GM18907 (cell line): ENCODE data around the gene SERPIND1.
"Not testable (repeated sequence)": the region's sequence is repeated elsewhere in the genome, so short reads cannot be mapped to it uniquely, and the experiment has no call there.

Source experiments
- ATAC-seq: cut with Tn5 transposase; IDR thresholded peaks from one replicate; pipeline ENCODE4 v1.9.1; 2021; ENCODE audit warnings: mild to moderate bottlenecking, moderate library complexity; ENCODE audit not compliant: unreplicated experiment

SERPIND1 gene

GRCh38 chr22:20747223-20747622, 26.7 kb upstream of the SERPIND1 start:
- ATAC-seq = no peak

- ATAC-seq = no peak
These were observed 25.8 kb upstream of the SERPIND1 start for GRCh38 chr22:20748082-20748481.

- peak; percentile 66 for ATAC-seq
These were observed 25.0 kb upstream of the SERPIND1 start for GRCh38 chr22:20748731-20749428.

GRCh38 chr22:20749453-20749852, 24.5 kb upstream of the SERPIND1 start:
- ATAC-seq = peak; percentile 12

GRCh38 chr22:20750461-20751184, 23.3 kb upstream of the SERPIND1 start:
- ATAC-seq = no peak

- no peak for ATAC-seq
These were observed 22.6 kb upstream of the SERPIND1 start for GRCh38 chr22:20751185-20751851.

- ATAC-seq = no peak
These were observed 21.7 kb upstream of the SERPIND1 start for GRCh38 chr22:20752104-20752741.

GRCh38 chr22:20752873-20753272, 21.0 kb upstream of the SERPIND1 start:
- ATAC-seq = no peak

- ATAC-seq = no peak
These were observed 17.1 kb upstream of the SERPIND1 start for GRCh38 chr22:20756846-20757245.

GRCh38 chr22:20758688-20759087, 15.2 kb upstream of the SERPIND1 start:
- no peak for ATAC-seq

GRCh38 chr22:20760084-20760483, 13.8 kb upstream of the SERPIND1 start:
- ATAC-seq = no peak

GRCh38 chr22:20761536-20761935, 12.4 kb upstream of the SERPIND1 start:
- no peak for ATAC-seq

GRCh38 chr22:20762233-20762796, 11.6 kb upstream of the SERPIND1 start:
- ATAC-seq = no peak

- no peak for ATAC-seq
These were observed 10.1 kb upstream of the SERPIND1 start for GRCh38 chr22:20763630-20764470.

GRCh38 chr22:20764471-20764720, 9.5 kb upstream of the SERPIND1 start:
- ATAC-seq = no peak

- ATAC-seq = no peak
These were observed 9.2 kb upstream of the SERPIND1 start for GRCh38 chr22:20764729-20765128.

GRCh38 chr22:20765938-20766337, 8.0 kb upstream of the SERPIND1 start:
- ATAC-seq = no peak

- no peak for ATAC-seq
These were observed 7.4 kb upstream of the SERPIND1 start for GRCh38 chr22:20766530-20766929.

GRCh38 chr22:20769496-20769826, 4.5 kb upstream of the SERPIND1 start:
- ATAC-seq = not testable (repeated sequence)

GRCh38 chr22:20771918-20772625, 1.8 kb upstream of the SERPIND1 start:
- ATAC-seq = no peak
